ENCODE results near the gene PERM1. TPM values are rescaled to one million over a fixed set of nuclear protein-coding genes. Genes with fewer than 3 reads are reported as not detected.

PERM1 gene
- total and polyA plus RNA-seq, 2 of the 8 experiments (the other 6 are each of a cell fraction or from before 2014, with no cell fraction given), result not detected

- TF ChIP-seq CTCF (IDR thresholded peaks at IDR 0.05; ENCODE audit: control extremely low read depth in 1 of 3, insufficient read depth in 1 of 3, low read depth in 1 of 3, low read length in 3 of 3) (peak in 2 of 3 experiments; percentile 64 to 67; a peak in 3 of 4 replicates), EGR1 (IDR thresholded peaks at IDR 0.05; ENCODE audit: borderline replicate concordance, low read depth, low read length) (0 out of 2 replicates have a peak, but pooled peaks have one; percentile 16)
Measured at GRCh38 chr1:951364-951763, 30.5 kb downstream of the PERM1 start (continued).
